Loucy (cell line): ENCODE measurements around the gene DLGAP1.

Experiments
- H2AFZ ChIP-seq: fragments of 200-600 bp; sonication (generic); 2 replicates; pipeline ENCODE4 v1.6.0; 2016; ENCODE audit warnings: antibody characterized with exemption, mild to moderate bottlenecking, low read length, moderate library complexity
- H3F3A ChIP-seq: fragments of 200-600 bp; 2 replicates; pipeline ENCODE4 v1.6.0; 2016; ENCODE audit warnings: antibody characterized with exemption, low read depth, mild to moderate bottlenecking
- H3K27me3 ChIP-seq: fragments of 200-600 bp; sonication (generic); 2 replicates; pipeline ENCODE4 v1.6.1; 2014; ENCODE audit warnings: low read length, mild to moderate bottlenecking; ENCODE audit not compliant: insufficient read depth, poor library complexity, severe bottlenecking
- H3K36me3 ChIP-seq: fragments of 200-600 bp; sonication (generic); 2 replicates; pipeline ENCODE4 v1.6.1; 2016; ENCODE audit warnings: low read length; ENCODE audit not compliant: insufficient read depth
- H3K4me1 ChIP-seq: fragments of 200-600 bp; sonication (generic); 2 replicates; pipeline ENCODE4 v1.5.1; 2014; ENCODE audit warnings: low read length, mild to moderate bottlenecking; ENCODE audit not compliant: insufficient read depth, poor library complexity, severe bottlenecking
- H3K4me2 ChIP-seq: fragments of 200-600 bp; sonication (generic); 2 replicates; pipeline ENCODE4 v1.6.0; 2014; ENCODE audit warnings: antibody characterized with exemption, low read length, low read depth, mild to moderate bottlenecking; ENCODE audit not compliant: poor library complexity, severe bottlenecking
- H3K4me3 ChIP-seq: fragments of 200-600 bp; sonication (generic); 2 replicates; pipeline ENCODE4 v1.5.1; 2014; ENCODE audit warnings: low read length, mild to moderate bottlenecking, mixed read lengths; ENCODE audit not compliant: poor library complexity, severe bottlenecking
- H3K79me2 ChIP-seq: fragments of 200-600 bp; sonication (generic); 2 replicates; pipeline ENCODE4 v1.6.1; 2014; ENCODE audit warnings: low read length; ENCODE audit not compliant: insufficient read depth
- H3K9ac ChIP-seq: fragments of 200-600 bp; sonication (generic); 2 replicates; pipeline ENCODE4 v1.6.0; 2014; ENCODE audit warnings: mild to moderate bottlenecking, low read depth, low read length, moderate library complexity; ENCODE audit not compliant: poor library complexity, severe bottlenecking
- H3K9me2 ChIP-seq: fragments of 200-600 bp; sonication (generic); replicated peaks from 2 replicates; pipeline ENCODE4 v1.6.1; 2016; ENCODE audit warnings: low read depth, low read length, mixed read lengths
- H3K9me3 ChIP-seq: fragments of 200-600 bp; sonication (generic); 2 replicates; pipeline ENCODE4 v1.6.1; 2014; ENCODE audit warnings: mild to moderate bottlenecking, antibody characterized with exemption, low read length, low read depth; ENCODE audit not compliant: insufficient read depth
- H4K20me1 ChIP-seq: fragments of 200-600 bp; sonication (generic); 2 replicates; pipeline ENCODE4 v1.6.0; 2014; ENCODE audit warnings: antibody characterized with exemption, low read length, mild to moderate bottlenecking; ENCODE audit not compliant: insufficient read depth, poor library complexity, severe bottlenecking
- CTCF ChIP-seq: fragments of 200-600 bp; sonication (generic); conservative IDR thresholded peaks from 2 replicates; pipeline ENCODE4 v1.5.1; 2014; ENCODE audit warnings: mild to moderate bottlenecking, antibody characterized with exemption, low read length
- EZH2phosphoT487 ChIP-seq: fragments of 200-600 bp; IDR thresholded peaks from 2 replicates; pipeline ENCODE4 v1.6.1; 2018; ENCODE audit warnings: antibody characterized with exemption, mild to moderate bottlenecking, moderate library complexity, borderline replicate concordance

DLGAP1 gene

GRCh38 chr18:4198956-4199355 is 256.2 kb downstream of the DLGAP1 start:
- Histone ChIP-seq H3K4me3 (no peak overlapping the region), H3K4me2 (no peak overlapping the region), H3K4me1 (no peaks in the 10 kb centered on the region), H3K27me3 (no peaks in the 10 kb centered on the region), H3F3A (no peaks in the 10 kb centered on the region), H2AFZ (no peak overlapping the region), H4K20me1 (no peaks in the 10 kb centered on the region), H3K79me2 (no peaks in the 10 kb centered on the region), H3K9me3 (no peaks in the 10 kb centered on the region; the same call in 1 of the 2 replicates), H3K9me2 (no peaks in the 10 kb centered on the region), H3K9ac (no peak overlapping the region), H3K36me3 (no peaks in the 10 kb centered on the region)
- TF ChIP-seq EZH2phosphoT487 (no peak), CTCF (no peak)

GRCh38 chr18:4196351-4196750 is 258.8 kb downstream of the DLGAP1 start:
- Histone ChIP-seq H3K79me2 (no peaks in the 10 kb centered on the region), H3F3A (no peaks in the 10 kb centered on the region), H2AFZ (no peak overlapping the region), H3K9me2 (no peaks in the 10 kb centered on the region; the same call in 1 of the 2 replicates), H3K9ac (no peak overlapping the region), H4K20me1 (no peaks in the 10 kb centered on the region), H3K9me3 (no peaks in the 10 kb centered on the region; the same call in 1 of the 2 replicates), H3K36me3 (no peaks in the 10 kb centered on the region), H3K4me3 (no peak overlapping the region), H3K4me2 (no peak overlapping the region), H3K4me1 (no peaks in the 10 kb centered on the region), H3K27me3 (no peaks in the 10 kb centered on the region)
- TF ChIP-seq EZH2phosphoT487 (no peak), CTCF (no peak)

GRCh38 chr18:4193086-4193485 is 262.0 kb downstream of the DLGAP1 start:
- Histone ChIP-seq H4K20me1 (no peaks in the 10 kb centered on the region), H3K9me3 (no peaks in the 10 kb centered on the region; the same call in 1 of the 2 replicates), H3K27me3 (no peaks in the 10 kb centered on the region), H3K9ac (no peak overlapping the region), H3K79me2 (no peaks in the 10 kb centered on the region), H3F3A (no peaks in the 10 kb centered on the region), H3K4me3 (no peak overlapping the region), H3K4me2 (no peak overlapping the region), H2AFZ (no peak overlapping the region), H3K9me2 (no peaks in the 10 kb centered on the region; the same call in 1 of the 2 replicates), H3K4me1 (no peaks in the 10 kb centered on the region), H3K36me3 (no peaks in the 10 kb centered on the region)
- TF ChIP-seq EZH2phosphoT487 (no peak), CTCF (no peak)
